ENCODE measurements around the gene MBIP.
"Not testable (repeated sequence)": the region's sequence is repeated elsewhere in the genome, so short reads cannot be mapped to it uniquely, and the experiment has no call there.

GRCh38 chr14:36327573-36327972 is 7.1 kb upstream of the MBIP start:
- not testable (repeated sequence) for TF ChIP-seq CTCF (IDR thresholded peaks at IDR 0.05 in 2 of 3, conservative IDR thresholded peaks at IDR 0.05 in 1 of 3; ENCODE audit: borderline replicate concordance in 1 of 3, insufficient read depth in 1 of 3, low read depth in 2 of 3, low read length in 2 of 3); YY1 (IDR thresholded peaks at IDR 0.05; ENCODE audit: extremely low read depth, insufficient replicate concordance, low read depth, low read length); ELF1 (IDR thresholded peaks at IDR 0.05; ENCODE audit: borderline replicate concordance, low read depth); EZH2 (IDR thresholded peaks at IDR 0.05); REST (IDR thresholded peaks at IDR 0.05; ENCODE audit: low read depth); ZBTB33 (IDR thresholded peaks at IDR 0.05; ENCODE audit: extremely low read depth, insufficient replicate concordance, low read length)
